A549 (cell line): ENCODE data around the gene GFPT1. TPM values are rescaled to one million over a fixed set of nuclear protein-coding genes. Genes with fewer than 3 reads are reported as not detected.

Experiments
- ATAC-seq, 2 experiments: fragments of 200-7000 bp in 1 of 2; fragments of >200 bp in 1 of 2; cut with Nextera tagmentation in 1 of 2; cut with Tn5 transposase in 1 of 2; 3 replicates each; pipeline versions ENCODE4 v1.8.0 to v1.9.1; 2018 to 2020; ENCODE audit warnings: mild to moderate bottlenecking in 1 of 2, moderate library complexity in 1 of 2
- CTCF ChIA-PET: fragments of 300-600 bp; sonication (Branson Sonifier 250); formaldehyde crosslinking; extraction: SDS; loops from one replicate; lab custom pipeline; 2021; ENCODE audit warnings: antibody characterized with exemption, inconsistent platforms; lab: Yijun Ruan, JAX
- POLR2A ChIA-PET: fragments of 350-600 bp; formaldehyde crosslinking; extraction: SDS; loops from one replicate; lab custom pipeline; 2021; ENCODE audit warnings: antibody characterized with exemption, inconsistent platforms; lab: Yijun Ruan, JAX
- DNase-seq, 2 experiments: peaks; one replicate each; pipeline versions ENCODE4 v3.0.0 to v3.0.0-alpha.2; 2011 to 2016; ENCODE audit warnings: low read depth in 1 of 2, low spot score in 1 of 2
- FAIRE-seq: peaks from 2 replicates; lab custom pipeline; 2011; peaks lifted over from hg19 to GRCh38; lab: Jason Lieb, UNC
- H3K27ac ChIP-seq, 2 experiments: fragments of >200 bp; sonication (Bioruptor Twin); formaldehyde crosslinking; 3 replicates each; pipeline ENCODE4 v1.5.1; 2016 to 2017
- H3K4me1 ChIP-seq: fragments of >200 bp; sonication (Bioruptor Twin); formaldehyde crosslinking; 3 replicates; pipeline ENCODE4 v1.6.1; 2016
- H3K4me2 ChIP-seq: fragments of >200 bp; sonication (Bioruptor Twin); formaldehyde crosslinking; 3 replicates; pipeline ENCODE4 v1.6.1; 2016
- H3K4me3 ChIP-seq: fragments of >200 bp; sonication (Bioruptor Twin); formaldehyde crosslinking; 3 replicates; pipeline ENCODE4 v1.5.1; 2016
- H3K9me3 ChIP-seq: fragments of >200 bp; sonication (Bioruptor Twin); formaldehyde crosslinking; 3 replicates; pipeline ENCODE4 v1.6.1; 2016
- BHLHE40 ChIP-seq: IDR thresholded peaks from 2 replicates; pipeline ENCODE4 v1.6.1; 2012; ENCODE audit warnings: low read depth, low read length, inconsistent platforms
- CBX8 ChIP-seq: fragments of 200-600 bp; sonication (generic); IDR thresholded peaks from 2 replicates; pipeline ENCODE4 v1.6.1; 2016
- CEBPB ChIP-seq, 2 experiments: fragments of >200 bp in 1 of 2; sonication (Bioruptor Twin) in 1 of 2; formaldehyde crosslinking in 1 of 2; IDR thresholded peaks; 2 replicates each; pipeline ENCODE4 v1.6.1; 2012 to 2016
- E2F6 ChIP-seq: IDR thresholded peaks from 2 replicates; pipeline ENCODE4 v1.6.1; 2012; ENCODE audit warnings: low read depth, borderline replicate concordance
- EHMT2 ChIP-seq: fragments of 200-600 bp; sonication (generic); IDR thresholded peaks from 2 replicates; pipeline ENCODE4 v1.6.1; 2016; ENCODE audit warnings: antibody characterized with exemption, low read depth, mild to moderate bottlenecking, moderate library complexity
- EP300 ChIP-seq, 2 experiments: fragments of >200 bp; sonication (Bioruptor Twin); formaldehyde crosslinking; IDR thresholded peaks; 2 replicates in 1 of 2; 3 replicates in 1 of 2; pipeline ENCODE4 v1.6.1; 2016 to 2017
- ESRRA ChIP-seq: fragments of 150-350 bp; IDR thresholded peaks from 2 replicates; pipeline ENCODE4 v1.6.1; 2014; ENCODE audit warnings: mild to moderate bottlenecking, low read length, borderline replicate concordance
- FOSB ChIP-seq: fragments of 250-450 bp; sonication (Bioruptor Pico); IDR thresholded peaks from 2 replicates; pipeline ENCODE4 v1.5.0; 2020; ENCODE audit warnings: mild to moderate bottlenecking, moderate library complexity
- FOXS1 ChIP-seq: fragments of 250-450 bp; sonication (Bioruptor Pico); IDR thresholded peaks from 2 replicates; pipeline ENCODE4 v1.5.0; 2020; ENCODE audit warnings: mild to moderate bottlenecking, moderate library complexity
- HDAC2 ChIP-seq: fragments of 200-600 bp; sonication (generic); IDR thresholded peaks from 2 replicates; pipeline ENCODE4 v1.6.1; 2016
- HEYL ChIP-seq: fragments of 250-450 bp; sonication (Bioruptor Pico); IDR thresholded peaks from 2 replicates; pipeline ENCODE4 v1.8.0; 2021; ENCODE audit warnings: mild to moderate bottlenecking, moderate library complexity
- HOXA7 ChIP-seq: fragments of 250-450 bp; sonication (Bioruptor Pico); IDR thresholded peaks from 2 replicates; pipeline ENCODE4 v1.5.0; 2020; ENCODE audit warnings: mild to moderate bottlenecking, moderate library complexity
- JUNB ChIP-seq: fragments of >200 bp; sonication (Bioruptor Twin); formaldehyde crosslinking; IDR thresholded peaks from 2 replicates; pipeline ENCODE4 v1.6.1; 2016
- MAZ ChIP-seq: fragments of 150-350 bp; IDR thresholded peaks from 2 replicates; pipeline ENCODE4 v1.6.1; 2014; ENCODE audit warnings: antibody characterized with exemption, low read depth, low read length, borderline replicate concordance
- NPAS2 ChIP-seq: fragments of 250-450 bp; sonication (Bioruptor Pico); IDR thresholded peaks from 2 replicates; pipeline ENCODE4 v1.8.0; 2022; ENCODE audit warnings: mild to moderate bottlenecking, moderate library complexity, borderline replicate concordance
- PBX3 ChIP-seq: IDR thresholded peaks from 2 replicates; pipeline ENCODE4 v1.6.1; 2012
- RAD21 ChIP-seq, 2 experiments: fragments of >200 bp in 1 of 2; sonication (Bioruptor Twin) in 1 of 2; formaldehyde crosslinking in 1 of 2; IDR thresholded peaks in 1 of 2; conservative IDR thresholded peaks in 1 of 2; 2 replicates in 1 of 2; 3 replicates in 1 of 2; pipeline ENCODE4 v1.6.1; 2012 to 2018; ENCODE audit warnings: inconsistent platforms in 1 of 2
- RFX5 ChIP-seq: fragments of 450-650 bp; IDR thresholded peaks from 2 replicates; pipeline ENCODE4 v1.7.1; 2014; ENCODE audit warnings: antibody characterized with exemption, mild to moderate bottlenecking, moderate library complexity
- RNF2 ChIP-seq: fragments of 200-600 bp; sonication (generic); IDR thresholded peaks from 2 replicates; pipeline ENCODE4 v1.6.1; 2016; ENCODE audit warnings: low read depth, mild to moderate bottlenecking, antibody characterized with exemption, moderate library complexity, borderline replicate concordance
- TP53 ChIP-seq: fragments of 250-450 bp; sonication (Bioruptor Pico); IDR thresholded peaks from 2 replicates; pipeline ENCODE4 v1.5.0; 2021; ENCODE audit warnings: mild to moderate bottlenecking, moderate library complexity
- USF2 ChIP-seq: fragments of 450-650 bp; IDR thresholded peaks from 2 replicates; pipeline ENCODE4 v1.6.1; 2014; ENCODE audit warnings: antibody characterized with exemption
- ZSCAN20 ChIP-seq: fragments of 250-450 bp; sonication (Bioruptor Pico); IDR thresholded peaks from 2 replicates; pipeline ENCODE4 v1.8.0; 2022; ENCODE audit warnings: mild to moderate bottlenecking, moderate library complexity
- WGBS: methylation state at CpG from one replicate; pipeline ENCODE4 v1.1.6; 2017; ENCODE audit errors: missing lambda C conversion rate; 5-methylcytosine and 5-hydroxymethylcytosine counted together
- polyA plus RNA-seq, 4 experiments: library from polyadenylated mRNA; depleted of rRNA in 3 of 4; stranded (reverse); fragments of >200 nt; fragmentation: RNase III in 1 of 4; extraction: RNeasy Plus Mini Kit Qiagen cat#74134 plus additional on column Dnase treatment in 1 of 4; gene quantifications; 2 replicates in 3 of 4; 3 replicates in 1 of 4; pipeline ENCODE4 v1.2.3, GENCODE V29; 2011 to 2017
- TF ChIP-seq, protein P1 (sequence below): fragments of 250-450 bp; sonication (Bioruptor Pico); IDR thresholded peaks from 2 replicates; pipeline ENCODE4 v1.5.0; 2020; ENCODE audit warnings: low read depth, mild to moderate bottlenecking, moderate library complexity
- TF ChIP-seq, protein P2 (sequence below): fragments of >200 bp; sonication (Bioruptor Twin); formaldehyde crosslinking; IDR thresholded peaks from 3 replicates; pipeline ENCODE4 v1.5.1; 2016

Gene GFPT1
- polyA plus RNA-seq, 2 of the 4 experiments (the other 2 are of a cell fraction), result 24.0 to 59.9 TPM

- Histone ChIP-seq H3K4me2 (no peak overlapping the region), H3K27ac (peak overlapping the region; percentile 94 to 99; a peak in 5 of 6 replicates), H3K4me3 (no peak overlapping the region), H3K9me3 (peaks cover 8% of the 10 kb centered on the region; the same call in 1 of the 3 replicates), H3K4me1 (peaks cover 41% of the 10 kb centered on the region)
- ChIA-PET POLR2A (no interaction called here), CTCF (interaction anchor here (0.5 to 4.7 kb wide), 6 partner anchors 48 to 842 kb away, joined by 3 to 38 read pairs (median 7); partner anchors contain the start of gene ANTXR1)
- DNase-seq (no peak), ATAC-seq (no peak), FAIRE-seq (no peak)
- TF ChIP-seq ESRRA (no peak), TP53 (no peak), PBX3 (no peak), EP300 (IDR thresholded peaks at IDR 0.05) (no peak), JUNB (no peak), CBX8 (no peak), E2F6 (no peak), HDAC2 (no peak), ZSCAN20 (no peak), CEBPB (IDR thresholded peaks at IDR 0.05) (no peak), HEYL (CRISPR knock-in tag) (no peak), FOXS1 (CRISPR knock-in tag) (no peak)
- TF ChIP-seq, protein P1, sequence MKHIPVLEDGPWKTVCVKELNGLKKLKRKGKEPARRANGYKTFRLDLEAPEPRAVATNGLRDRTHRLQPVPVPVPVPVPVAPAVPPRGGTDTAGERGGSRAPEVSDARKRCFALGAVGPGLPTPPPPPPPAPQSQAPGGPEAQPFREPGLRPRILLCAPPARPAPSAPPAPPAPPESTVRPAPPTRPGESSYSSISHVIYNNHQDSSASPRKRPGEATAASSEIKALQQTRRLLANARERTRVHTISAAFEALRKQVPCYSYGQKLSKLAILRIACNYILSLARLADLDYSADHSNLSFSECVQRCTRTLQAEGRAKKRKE (CRISPR knock-in tag), result no peak
- WGBS, result 91% methylated on average over 13 of the region's 13 CpGs
Observed at GRCh38 chr2:69304656-69305055, 82.4 kb downstream of the GFPT1 start.

DNA sequence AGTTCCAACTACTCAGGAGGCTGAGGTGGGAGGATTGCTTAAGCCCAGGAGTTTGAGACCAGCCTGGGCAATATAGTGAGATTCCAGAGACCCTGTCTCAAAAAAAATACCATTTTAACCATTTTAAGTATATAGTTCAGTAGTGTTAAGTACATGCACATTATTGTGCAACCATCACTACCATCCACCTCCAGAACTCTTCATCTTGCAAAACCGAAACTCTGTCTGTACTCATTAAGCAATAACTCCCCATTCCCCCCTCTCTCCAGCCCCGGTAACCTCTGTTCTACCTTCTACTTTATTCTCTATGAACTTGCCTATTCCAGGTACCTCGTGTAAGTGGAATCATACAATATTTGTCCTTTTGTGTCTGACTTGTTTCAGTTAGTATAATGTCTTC, 86.4 kb downstream of the GFPT1 start:
- no peak overlapping the region for H3K4me2 ChIP-seq
- peaks cover 37% of the 10 kb centered on the region for H3K4me1 ChIP-seq
- WGBS, result 85% methylated on average over 3 of the region's 3 CpGs
- TF ChIP-seq CEBPB (IDR thresholded peaks at IDR 0.05) (peak in 1 of 2 experiments; percentile 68; a peak in 3 of 4 replicates), ZSCAN20 (no peak)
- ChIA-PET POLR2A (no interaction called here), CTCF (interaction anchor here (0.6 to 3.5 kb wide), 3 partner anchors 7 to 85 kb away, joined by 3 to 27 read pairs (median 3); no protein-coding TSS in a partner anchor)
- H3K27ac ChIP-seq, result peak overlapping the region; percentile 12 to 84; a peak in 5 of 6 replicates
- peaks cover 8% of the 10 kb centered on the region; the same call in 1 of the 3 replicates for H3K9me3 ChIP-seq
- ATAC-seq (no peak), FAIRE-seq (no peak), DNase-seq (no peak)
- no peak overlapping the region for H3K4me3 ChIP-seq

- TF ChIP-seq RFX5 (no peak), HEYL (CRISPR knock-in tag) (no peak)
- H3K27ac ChIP-seq, result peak overlapping the region; percentile 68 to 84
- WGBS, result 75% methylated on average over 4 of the region's 4 CpGs
- 0 out of 3 replicates have a peak overlapping the region, but pooled peaks have one; percentile 55 for H3K4me2 ChIP-seq
- no peak for DNase-seq
- H3K4me1 ChIP-seq, result peaks cover 35% of the 10 kb centered on the region
- ATAC-seq, result no peak
- ChIA-PET CTCF (interaction anchor here (0.6 to 3.5 kb wide), 7 partner anchors 8 to 288 kb away, joined by 3 to 27 read pairs (median 4); partner anchors contain the start of gene ANTXR1), POLR2A (no interaction called here)
- peaks cover 8% of the 10 kb centered on the region; the same call in 1 of the 3 replicates for H3K9me3 ChIP-seq
- H3K4me3 ChIP-seq, result no peak overlapping the region
- no peak for FAIRE-seq
Observed at GRCh38 chr2:69299772-69300516, 87.1 kb downstream of the GFPT1 start.

GRCh38 chr2:69298862-69299261, 88.2 kb downstream of the GFPT1 start:
- peak; percentile 22 to 66; a peak in 4 of 6 replicates for ATAC-seq
- peaks cover 5% of the 10 kb centered on the region; the same call in 1 of the 3 replicates for H3K9me3 ChIP-seq
- CTCF ChIA-PET, result interaction anchor here (0.6 to 3.5 kb wide), 8 partner anchors 9 to 355 kb away, joined by 3 to 27 read pairs (median 4); partner anchors contain the start of gene ANTXR1
- peak overlapping the region; percentile 55 for H3K4me2 ChIP-seq
- FAIRE-seq, result no peak
- POLR2A ChIA-PET, result interaction anchor here (0.5 to 0.8 kb wide), 3 partner anchors 8 to 286 kb away, joined by 3 to 5 read pairs (median 3); partner anchors contain the start of gene ANTXR1
- peaks cover 35% of the 10 kb centered on the region for H3K4me1 ChIP-seq
- H3K4me3 ChIP-seq, result no peak overlapping the region
- H3K27ac ChIP-seq, result peak overlapping the region; percentile 68 to 84
- DNase-seq, result no peak
- 71% methylated on average over 2 of the region's 4 CpGs for WGBS
- TF ChIP-seq NPAS2 (CRISPR knock-in tag) (no peak), HEYL (CRISPR knock-in tag) (no peak), HOXA7 (CRISPR knock-in tag) (no peak), EHMT2 (no peak), EP300 (IDR thresholded peaks at IDR 0.05) (no peak), MAZ (no peak), USF2 (no peak), JUNB (no peak), FOSB (CRISPR knock-in tag) (no peak), RNF2 (no peak), RAD21 (conservative IDR thresholded peaks at IDR 0.05 in 1 of 2, IDR thresholded peaks at IDR 0.05 in 1 of 2) (no peak), BHLHE40 (no peak)
- TF ChIP-seq, protein P2, sequence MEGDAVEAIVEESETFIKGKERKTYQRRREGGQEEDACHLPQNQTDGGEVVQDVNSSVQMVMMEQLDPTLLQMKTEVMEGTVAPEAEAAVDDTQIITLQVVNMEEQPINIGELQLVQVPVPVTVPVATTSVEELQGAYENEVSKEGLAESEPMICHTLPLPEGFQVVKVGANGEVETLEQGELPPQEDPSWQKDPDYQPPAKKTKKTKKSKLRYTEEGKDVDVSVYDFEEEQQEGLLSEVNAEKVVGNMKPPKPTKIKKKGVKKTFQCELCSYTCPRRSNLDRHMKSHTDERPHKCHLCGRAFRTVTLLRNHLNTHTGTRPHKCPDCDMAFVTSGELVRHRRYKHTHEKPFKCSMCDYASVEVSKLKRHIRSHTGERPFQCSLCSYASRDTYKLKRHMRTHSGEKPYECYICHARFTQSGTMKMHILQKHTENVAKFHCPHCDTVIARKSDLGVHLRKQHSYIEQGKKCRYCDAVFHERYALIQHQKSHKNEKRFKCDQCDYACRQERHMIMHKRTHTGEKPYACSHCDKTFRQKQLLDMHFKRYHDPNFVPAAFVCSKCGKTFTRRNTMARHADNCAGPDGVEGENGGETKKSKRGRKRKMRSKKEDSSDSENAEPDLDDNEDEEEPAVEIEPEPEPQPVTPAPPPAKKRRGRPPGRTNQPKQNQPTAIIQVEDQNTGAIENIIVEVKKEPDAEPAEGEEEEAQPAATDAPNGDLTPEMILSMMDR, result no peak
